Gastroesophageal sphincter (tissue), 4 donors: ENCODE measurements around the gene ARHGEF16. TPM values are rescaled to one million over a fixed set of nuclear protein-coding genes. Genes with fewer than 3 reads are reported as not detected.

ENCODE experiments used
- ATAC-seq: fragments of 150-250 bp; one replicate; pipeline ENCODE4 v1.9.1; 2016; ENCODE audit warnings: mild to moderate bottlenecking, moderate library complexity
- H3K27ac ChIP-seq, 4 donors: fragments of 200-600 bp; sonication (generic) in 3 of 4; 1 replicate in 3 of 4; 2 replicates in 1 of 4; pipeline ENCODE4 v1.5.1; 2016 to 2019
- H3K27me3 ChIP-seq: fragments of 200-600 bp; sonication (generic); one replicate; pipeline ENCODE4 v1.5.1; 2019
- H3K36me3 ChIP-seq, 2 donors: fragments of 200-600 bp; sonication (generic); one replicate each; pipeline ENCODE4 v1.5.1; 2019; ENCODE audit warnings: control low read depth in 1 of 2
- H3K4me1 ChIP-seq, 3 donors: fragments of 200-600 bp; sonication (generic); 1 replicate in 2 of 3; 2 replicates in 1 of 3; pipeline ENCODE4 v1.5.1; 2016 to 2019; ENCODE audit warnings: control low read depth in 2 of 3
- H3K4me3 ChIP-seq, 2 donors: fragments of 200-600 bp; sonication (generic); one replicate each; pipeline ENCODE4 v1.5.1; 2019; ENCODE audit warnings: mild to moderate bottlenecking in 1 of 2, moderate library complexity in 1 of 2
- H3K9me3 ChIP-seq, 3 donors: fragments of 200-600 bp; sonication (generic); one replicate each; pipeline ENCODE4 v1.5.1; 2017 to 2019; ENCODE audit warnings: control low read depth in 2 of 3
- CTCF ChIP-seq, 4 experiments: fragments of 200-600 bp in 2 of 4; fragments of 450-650 bp in 2 of 4; sonication (generic) in 1 of 4; IDR thresholded peaks; one replicate each; pipeline ENCODE4 v1.5.1; 2017 to 2019; ENCODE audit warnings: antibody characterized with exemption in 4 of 4, mild to moderate bottlenecking in 2 of 4, moderate library complexity in 2 of 4
- EP300 ChIP-seq: sonication (generic); formaldehyde crosslinking; IDR thresholded peaks from one replicate; pipeline ENCODE4 v1.6.1; 2017; ENCODE audit warnings: antibody characterized with exemption, mild to moderate bottlenecking
- POLR2A ChIP-seq, 2 donors: fragments of 450-650 bp; IDR thresholded peaks; one replicate each; pipeline ENCODE4 v1.6.1; 2017; ENCODE audit warnings: antibody characterized with exemption in 2 of 2, mild to moderate bottlenecking in 2 of 2, moderate library complexity in 1 of 2
- POLR2AphosphoS5 ChIP-seq: sonication (generic); formaldehyde crosslinking; IDR thresholded peaks from one replicate; pipeline ENCODE4 v1.6.1; 2017; ENCODE audit warnings: antibody characterized with exemption
- WGBS, 2 donors: methylation state at CpG; one replicate each; pipeline ENCODE4 v1.1.5; 2018; ENCODE audit warnings: low coverage in 1 of 2; 5-methylcytosine and 5-hydroxymethylcytosine counted together
- total RNA-seq, 4 donors: library from RNA; depleted of rRNA; stranded (reverse); fragments of >200 nt; gene quantifications; one replicate each; pipeline ENCODE4 v1.1.0, GENCODE V29; 2016

ARHGEF16 gene
- total RNA-seq, 4 donors from 2014 or later, result 0.54 to 2.3 (median 0.87) TPM

GRCh38 chr1:3516911-3517675, 62.6 kb downstream of the ARHGEF16 start:
- 92% methylated on average over 2 of the region's 27 CpGs; no CpG with 5 or more reads in 1 of the 2 donors for WGBS, 2 donors
- no peak overlapping the region for H3K4me3 ChIP-seq

GRCh38 chr1:3518256-3518655, 63.8 kb downstream of the ARHGEF16 start:
- WGBS, 2 donors, result 80% methylated on average over 2 of the region's 12 CpGs; no CpG with 5 or more reads in 1 of the 2 donors
- peak in 2 of 4 experiments; percentile 26 to 42 for TF ChIP-seq CTCF (IDR thresholded peaks at IDR 0.05)
- no peak for TF ChIP-seq POLR2A (IDR thresholded peaks at IDR 0.05)
- TF ChIP-seq POLR2AphosphoS5, result no peak

More at GRCh38 chr1:3516911-3517675, 62.6 kb downstream of the ARHGEF16 start:
- Histone ChIP-seq H3K9me3 (no peaks in the 10 kb centered on the region), H3K4me1 (no peaks in the 10 kb centered on the region), H3K27me3 (no peaks in the 10 kb centered on the region), H3K36me3 (no peaks in the 10 kb centered on the region), H3K27ac (no peak overlapping the region)
- TF ChIP-seq POLR2A (IDR thresholded peaks at IDR 0.05) (no peak), CTCF (IDR thresholded peaks at IDR 0.05) (no peak), POLR2AphosphoS5 (no peak), EP300 (no peak)
- ATAC-seq, result no peak

GRCh38 chr1:3518756-3519155, 64.3 kb downstream of the ARHGEF16 start:
- ATAC-seq, result no peak
- Histone ChIP-seq H3K36me3 (no peaks in the 10 kb centered on the region), H3K4me1 (no peaks in the 10 kb centered on the region), H3K27me3 (no peaks in the 10 kb centered on the region), H3K27ac (no peak overlapping the region), H3K4me3 (no peak overlapping the region), H3K9me3 (no peaks in the 10 kb centered on the region)
- whole genome bisulfite sequencing, 2 donors, result no CpG with 5 or more reads among the region's 8 CpGs
- TF ChIP-seq EP300, result no peak
- TF ChIP-seq CTCF (IDR thresholded peaks at IDR 0.05), result no peak
- TF ChIP-seq POLR2AphosphoS5, result no peak
- no peak for TF ChIP-seq POLR2A (IDR thresholded peaks at IDR 0.05)

More at GRCh38 chr1:3518256-3518655, 63.8 kb downstream of the ARHGEF16 start:
- no peak for ATAC-seq
- no peak overlapping the region for H3K27ac ChIP-seq
- H3K4me1 ChIP-seq, result no peaks in the 10 kb centered on the region
- H3K4me3 ChIP-seq, result no peak overlapping the region
- H3K9me3 ChIP-seq, result no peaks in the 10 kb centered on the region
- H3K27me3 ChIP-seq, result no peaks in the 10 kb centered on the region
- no peaks in the 10 kb centered on the region for H3K36me3 ChIP-seq

- no CpG with 5 or more reads among the region's 27 CpGs for WGBS, 2 donors
- no peak overlapping the region for H3K27ac ChIP-seq
Observed at GRCh38 chr1:3519301-3519885, 64.9 kb downstream of the ARHGEF16 start.

More at GRCh38 chr1:3519301-3519885, 64.9 kb downstream of the ARHGEF16 start:
- H3K27me3 ChIP-seq, result peaks cover under 1% of the 10 kb centered on the region
- no peaks in the 10 kb centered on the region for H3K4me1 ChIP-seq
- no peak for TF ChIP-seq EP300
- no peak for TF ChIP-seq CTCF (IDR thresholded peaks at IDR 0.05)
- no peaks in the 10 kb centered on the region for H3K36me3 ChIP-seq
- H3K9me3 ChIP-seq, result no peaks in the 10 kb centered on the region
- H3K4me3 ChIP-seq, result no peak overlapping the region
- no peak for ATAC-seq
